ENCODE measurements around the gene C10orf90. TPM values are rescaled to one million over a fixed set of nuclear protein-coding genes. Genes with fewer than 3 reads are reported as not detected.

The C10orf90 gene
- total RNA-seq, 1 experiment from 2014 or later: not detected

DNA sequence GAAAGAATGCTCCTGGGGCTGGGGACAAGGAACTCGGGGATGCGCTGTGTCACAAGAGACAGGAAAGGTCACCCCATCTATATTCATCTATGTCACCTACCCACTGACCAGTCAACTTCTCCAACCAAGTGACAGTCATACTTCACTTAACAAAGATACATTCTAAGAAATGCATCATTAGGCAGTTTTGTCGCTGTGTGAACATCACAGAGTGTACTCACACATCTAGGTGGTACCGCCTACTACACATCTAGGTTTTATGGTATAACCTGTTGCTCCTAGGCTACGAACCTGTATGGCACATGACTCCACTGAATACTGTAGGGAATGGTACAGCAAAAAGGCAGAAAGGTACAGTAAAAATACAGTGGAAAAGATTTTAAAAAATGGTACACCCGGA is 278.4 kb downstream of the C10orf90 start:
- peaks cover 7% of the 10 kb centered on the region for H3K27me3 Mint-ChIP-seq (ENCODE audit: insufficient read depth, unreplicated experiment)
- H3K36me3 Mint-ChIP-seq (ENCODE audit: insufficient read depth, unreplicated experiment): no peaks in the 10 kb centered on the region
- no peak overlapping the region for H3K4me3 Mint-ChIP-seq (ENCODE audit: unreplicated experiment)
- no peak overlapping the region for H3K27ac Mint-ChIP-seq (ENCODE audit: low read depth, unreplicated experiment)
- no peak for DNase-seq (ENCODE audit: unreplicated experiment)
- CTCF ChIA-PET: no interaction called here
- H3K4me1 Mint-ChIP-seq (ENCODE audit: insufficient read depth, unreplicated experiment): peaks cover 14% of the 10 kb centered on the region
- POLR2A ChIA-PET: no interaction called here
- TF ChIP-seq, protein P1, sequence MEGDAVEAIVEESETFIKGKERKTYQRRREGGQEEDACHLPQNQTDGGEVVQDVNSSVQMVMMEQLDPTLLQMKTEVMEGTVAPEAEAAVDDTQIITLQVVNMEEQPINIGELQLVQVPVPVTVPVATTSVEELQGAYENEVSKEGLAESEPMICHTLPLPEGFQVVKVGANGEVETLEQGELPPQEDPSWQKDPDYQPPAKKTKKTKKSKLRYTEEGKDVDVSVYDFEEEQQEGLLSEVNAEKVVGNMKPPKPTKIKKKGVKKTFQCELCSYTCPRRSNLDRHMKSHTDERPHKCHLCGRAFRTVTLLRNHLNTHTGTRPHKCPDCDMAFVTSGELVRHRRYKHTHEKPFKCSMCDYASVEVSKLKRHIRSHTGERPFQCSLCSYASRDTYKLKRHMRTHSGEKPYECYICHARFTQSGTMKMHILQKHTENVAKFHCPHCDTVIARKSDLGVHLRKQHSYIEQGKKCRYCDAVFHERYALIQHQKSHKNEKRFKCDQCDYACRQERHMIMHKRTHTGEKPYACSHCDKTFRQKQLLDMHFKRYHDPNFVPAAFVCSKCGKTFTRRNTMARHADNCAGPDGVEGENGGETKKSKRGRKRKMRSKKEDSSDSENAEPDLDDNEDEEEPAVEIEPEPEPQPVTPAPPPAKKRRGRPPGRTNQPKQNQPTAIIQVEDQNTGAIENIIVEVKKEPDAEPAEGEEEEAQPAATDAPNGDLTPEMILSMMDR (IDR thresholded peaks at IDR 0.05; ENCODE audit: unreplicated experiment): no peak
- no peaks in the 10 kb centered on the region for H3K9me3 Mint-ChIP-seq (ENCODE audit: unreplicated experiment)
- no TSS peak for BruUV-seq (replicated peaks)
- intact Hi-C loops (cut with micrococcal nuclease): no loop called here

GRCh38 chr10:126391192-126391885 is 279.2 kb downstream of the C10orf90 start:
- Mint-ChIP-seq H3K36me3 (ENCODE audit: insufficient read depth, unreplicated experiment) (no peaks in the 10 kb centered on the region), H3K27me3 (ENCODE audit: insufficient read depth, unreplicated experiment) (peaks cover 11% of the 10 kb centered on the region), H3K4me3 (ENCODE audit: unreplicated experiment) (no peak overlapping the region), H3K4me1 (ENCODE audit: insufficient read depth, unreplicated experiment) (peaks cover 13% of the 10 kb centered on the region), H3K9me3 (ENCODE audit: unreplicated experiment) (no peaks in the 10 kb centered on the region), H3K27ac (ENCODE audit: low read depth, unreplicated experiment) (no peak overlapping the region)
- CTCF ChIA-PET: interaction anchor here (0.6 to 0.8 kb wide), 2 partner anchors 112 to 409 kb away, joined by 3 read pairs; no protein-coding TSS in a partner anchor
- no peak for DNase-seq (ENCODE audit: unreplicated experiment)
- intact Hi-C loops (cut with micrococcal nuclease): no loop called here
- no TSS peak for BruUV-seq (replicated peaks)
- TF ChIP-seq, protein P1 (IDR thresholded peaks at IDR 0.05; ENCODE audit: unreplicated experiment): no peak
- POLR2A ChIA-PET: no interaction called here

GRCh38 chr10:126390324-126390723 is 280.2 kb downstream of the C10orf90 start:
- TF ChIP-seq, protein P1 (IDR thresholded peaks at IDR 0.05; ENCODE audit: unreplicated experiment): no peak
- Mint-ChIP-seq H3K27me3 (ENCODE audit: insufficient read depth, unreplicated experiment) (peaks cover 11% of the 10 kb centered on the region), H3K9me3 (ENCODE audit: unreplicated experiment) (no peaks in the 10 kb centered on the region), H3K27ac (ENCODE audit: low read depth, unreplicated experiment) (no peak overlapping the region), H3K36me3 (ENCODE audit: insufficient read depth, unreplicated experiment) (no peaks in the 10 kb centered on the region), H3K4me3 (ENCODE audit: unreplicated experiment) (no peak overlapping the region), H3K4me1 (ENCODE audit: insufficient read depth, unreplicated experiment) (peaks cover 9% of the 10 kb centered on the region)
- DNase-seq (ENCODE audit: unreplicated experiment): no peak
- ChIA-PET CTCF (no interaction called here), POLR2A (no interaction called here)
- no TSS peak for BruUV-seq (replicated peaks)
- intact Hi-C loops (cut with micrococcal nuclease): no loop called here

GRCh38 chr10:126387931-126388911 is 282.3 kb downstream of the C10orf90 start, which contains the start of gene ADAM12:
TSS of gene ADAM12 (minus strand) at chr10:126388477. CDS start at chr10:126388145, 332 bp downstream.
- peak; percentile 58 for DNase-seq (ENCODE audit: unreplicated experiment)
- Mint-ChIP-seq H3K36me3 (ENCODE audit: insufficient read depth, unreplicated experiment) (no peaks in the 10 kb centered on the region), H3K27me3 (ENCODE audit: insufficient read depth, unreplicated experiment) (peaks cover 11% of the 10 kb centered on the region), H3K27ac (ENCODE audit: low read depth, unreplicated experiment) (peak within 1 kb of the TSS; percentile 18), H3K4me1 (ENCODE audit: insufficient read depth, unreplicated experiment) (peaks cover 9% of the 10 kb centered on the region), H3K4me3 (ENCODE audit: unreplicated experiment) (peak within 1 kb of the TSS; percentile 86), H3K9me3 (ENCODE audit: unreplicated experiment) (no peaks in the 10 kb centered on the region)
- BruUV-seq (replicated peaks): no TSS peak
- POLR2A ChIA-PET: no interaction called here
- CTCF ChIA-PET: interaction anchor here (0.6 to 2.5 kb wide), 5 partner anchors 115 to 577 kb away, joined by 3 to 7 read pairs (median 5); no protein-coding TSS in a partner anchor
- TF ChIP-seq, protein P1 (IDR thresholded peaks at IDR 0.05; ENCODE audit: unreplicated experiment): no peak
- intact Hi-C loops (cut with micrococcal nuclease): loop anchor here (1.0 to 10.0 kb wide), 9 partner anchors 72 to 519 kb away; no protein-coding TSS in a partner anchor
